Smooth muscle cell (in vitro differentiated cells): ENCODE results near the gene LAIR2. TPM values are rescaled to one million over a fixed set of nuclear protein-coding genes. Genes with fewer than 3 reads are reported as not detected.

ENCODE experiments used
- DNase-seq: peaks from one replicate; lab custom pipeline; 2025; ENCODE audit not compliant: unreplicated experiment; lab: John Stamatoyannopoulos, UW
- H2AFZ ChIP-seq: fragments of 200-600 bp; sonication (generic); 2 replicates; pipeline ENCODE4 v1.6.0; 2016; ENCODE audit warnings: antibody characterized with exemption, low read depth, mild to moderate bottlenecking
- H3F3A ChIP-seq: fragments of 200-600 bp; sonication (generic); 2 replicates; pipeline ENCODE4 v1.6.0; 2017; ENCODE audit warnings: antibody characterized with exemption, low read depth
- H3K27ac ChIP-seq: fragments of 200-600 bp; sonication (generic); 2 replicates; pipeline ENCODE4 v1.5.1; 2016; ENCODE audit warnings: low read depth, mild to moderate bottlenecking
- H3K27me3 ChIP-seq: fragments of 200-600 bp; sonication (generic); 2 replicates; pipeline ENCODE4 v1.6.1; 2016; ENCODE audit warnings: low read depth, mild to moderate bottlenecking
- H3K36me3 ChIP-seq: fragments of 200-600 bp; sonication (generic); 2 replicates; pipeline ENCODE4 v1.5.1; 2016; ENCODE audit warnings: low read depth
- H3K4me1 ChIP-seq: fragments of 200-600 bp; sonication (generic); 2 replicates; pipeline ENCODE4 v1.5.1; 2016; ENCODE audit warnings: low read depth
- H3K4me2 ChIP-seq: fragments of 200-600 bp; sonication (generic); 2 replicates; pipeline ENCODE4 v1.6.0; 2016; ENCODE audit warnings: mild to moderate bottlenecking
- H3K4me3 ChIP-seq: fragments of 200-600 bp; sonication (generic); 2 replicates; pipeline ENCODE4 v1.5.1; 2016; ENCODE audit warnings: mild to moderate bottlenecking
- H3K79me2 ChIP-seq: fragments of 200-600 bp; sonication (generic); 2 replicates; pipeline ENCODE4 v1.6.0; 2016; ENCODE audit warnings: low read depth, mild to moderate bottlenecking
- H3K9ac ChIP-seq: fragments of 200-600 bp; sonication (generic); 2 replicates; pipeline ENCODE4 v1.6.0; 2016; ENCODE audit warnings: low read depth
- H3K9me3 ChIP-seq: fragments of 200-600 bp; sonication (generic); replicated peaks from 2 replicates; pipeline ENCODE4 v1.5.1; 2016; ENCODE audit warnings: low read depth
- H4K20me1 ChIP-seq: fragments of 200-600 bp; sonication (generic); 2 replicates; pipeline ENCODE4 v1.6.0; 2016; ENCODE audit warnings: low read depth
- CTCF ChIP-seq: fragments of 200-600 bp; sonication (generic); IDR thresholded peaks from 2 replicates; pipeline ENCODE4 v1.5.1; 2017; ENCODE audit warnings: borderline replicate concordance, mild to moderate bottlenecking, antibody characterized with exemption; ENCODE audit not compliant: insufficient read depth, poor library complexity, severe bottlenecking
- WGBS: methylation state at CpG from one replicate; pipeline ENCODE4 v1.1.7; 2016; ENCODE audit warnings: low lambda C conversion rate; 5-methylcytosine and 5-hydroxymethylcytosine counted together
- polyA plus RNA-seq: library from polyadenylated mRNA; unstranded; fragments of >200 nt; fragmentation: Nextera tagmentation; extraction: Ambion mirVana; gene quantifications from 2 replicates; pipeline ENCODE4 v1.2.1, GENCODE V29; 2016
- total RNA-seq: library from RNA; depleted of rRNA; stranded (reverse); fragments of >200 nt; gene quantifications from 2 replicates; pipeline ENCODE4 v1.2.3, GENCODE V29; 2014

LAIR2 gene
- total and polyA plus RNA-seq, 2 experiments from 2014 or later = not detected

- no peak overlapping the region for H3K9ac ChIP-seq
- H3F3A ChIP-seq = no peaks in the 10 kb centered on the region
- H2AFZ ChIP-seq = no peak overlapping the region
- no peak overlapping the region for H3K4me3 ChIP-seq
- no peak overlapping the region for H3K4me2 ChIP-seq
- WGBS = 78% methylated on average over 9 of the region's 9 CpGs
- no peaks in the 10 kb centered on the region for H3K36me3 ChIP-seq
- H4K20me1 ChIP-seq = no peaks in the 10 kb centered on the region
- no peak for DNase-seq
- H3K79me2 ChIP-seq = no peaks in the 10 kb centered on the region
- no peak for TF ChIP-seq CTCF
- H3K27me3 ChIP-seq = no peaks in the 10 kb centered on the region
- H3K27ac ChIP-seq = no peak overlapping the region
- H3K4me1 ChIP-seq = no peaks in the 10 kb centered on the region
- no peaks in the 10 kb centered on the region for H3K9me3 ChIP-seq
Measured at GRCh38 chr19:54535601-54536000, 33.0 kb downstream of the LAIR2 start.

- Histone ChIP-seq H3K79me2 (no peaks in the 10 kb centered on the region), H3K4me1 (no peaks in the 10 kb centered on the region), H2AFZ (no peak overlapping the region), H3K9ac (no peak overlapping the region), H3F3A (no peaks in the 10 kb centered on the region), H3K27ac (no peak overlapping the region), H3K27me3 (no peaks in the 10 kb centered on the region), H4K20me1 (no peaks in the 10 kb centered on the region), H3K9me3 (no peaks in the 10 kb centered on the region), H3K36me3 (no peaks in the 10 kb centered on the region), H3K4me2 (no peak overlapping the region), H3K4me3 (no peak overlapping the region)
- TF ChIP-seq CTCF = no peak
- no peak for DNase-seq
- WGBS = 73% methylated on average over 9 of the region's 9 CpGs
Measured at GRCh38 chr19:54536956-54537355, 34.3 kb downstream of the LAIR2 start.

- no peaks in the 10 kb centered on the region for H3F3A ChIP-seq
- H3K27ac ChIP-seq = no peak overlapping the region
- no peak overlapping the region for H3K4me3 ChIP-seq
- H3K79me2 ChIP-seq = no peaks in the 10 kb centered on the region
- no peaks in the 10 kb centered on the region for H3K9me3 ChIP-seq
- H3K4me1 ChIP-seq = no peaks in the 10 kb centered on the region
- H3K9ac ChIP-seq = no peak overlapping the region
- H2AFZ ChIP-seq = no peak overlapping the region
- H3K27me3 ChIP-seq = no peaks in the 10 kb centered on the region
- no peak overlapping the region for H3K4me2 ChIP-seq
- no peak for DNase-seq
- no peaks in the 10 kb centered on the region for H4K20me1 ChIP-seq
- no peaks in the 10 kb centered on the region for H3K36me3 ChIP-seq
- WGBS = 59% methylated on average over 2 of the region's 2 CpGs
- no peak for TF ChIP-seq CTCF
Measured at GRCh38 chr19:54541712-54542111, 39.1 kb downstream of the LAIR2 start.

- Histone ChIP-seq H3K27ac (no peak overlapping the region), H3F3A (no peaks in the 10 kb centered on the region), H3K4me2 (no peak overlapping the region), H3K27me3 (no peaks in the 10 kb centered on the region), H4K20me1 (no peaks in the 10 kb centered on the region), H3K79me2 (no peaks in the 10 kb centered on the region), H3K36me3 (no peaks in the 10 kb centered on the region), H3K4me1 (no peaks in the 10 kb centered on the region), H3K9me3 (no peaks in the 10 kb centered on the region), H3K9ac (no peak overlapping the region), H2AFZ (no peak overlapping the region), H3K4me3 (no peak overlapping the region)
- 87% methylated on average over 16 of the region's 16 CpGs for WGBS
- DNase-seq = no peak
- no peak for TF ChIP-seq CTCF
Measured at GRCh38 chr19:54548806-54549205, 46.2 kb downstream of the LAIR2 start.
